ENCODE measurements around the gene TRPV6.

Gene TRPV6

DNA sequence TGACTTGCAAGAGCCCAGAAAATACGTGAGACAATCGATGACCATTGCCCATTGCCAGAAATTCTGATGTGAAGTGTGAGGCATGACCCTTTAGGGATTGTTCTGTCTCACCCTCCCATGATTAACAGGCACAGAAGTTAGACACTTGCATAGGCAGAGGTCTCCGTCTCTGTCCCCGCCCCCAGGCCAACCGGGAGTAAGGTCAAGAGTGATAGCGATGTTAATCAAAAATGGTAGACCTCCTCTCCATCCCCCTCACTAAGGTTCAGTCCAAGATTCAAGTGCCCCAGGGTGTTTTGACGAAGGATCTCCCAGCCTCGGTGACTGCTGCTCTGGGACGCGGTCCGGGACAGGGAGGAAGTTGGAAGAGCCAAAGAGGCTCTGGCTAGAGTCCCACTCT is 22.7 kb upstream of the TRPV6 start:
- DNase-seq (ENCODE audit: low spot score): no peak

DNA sequence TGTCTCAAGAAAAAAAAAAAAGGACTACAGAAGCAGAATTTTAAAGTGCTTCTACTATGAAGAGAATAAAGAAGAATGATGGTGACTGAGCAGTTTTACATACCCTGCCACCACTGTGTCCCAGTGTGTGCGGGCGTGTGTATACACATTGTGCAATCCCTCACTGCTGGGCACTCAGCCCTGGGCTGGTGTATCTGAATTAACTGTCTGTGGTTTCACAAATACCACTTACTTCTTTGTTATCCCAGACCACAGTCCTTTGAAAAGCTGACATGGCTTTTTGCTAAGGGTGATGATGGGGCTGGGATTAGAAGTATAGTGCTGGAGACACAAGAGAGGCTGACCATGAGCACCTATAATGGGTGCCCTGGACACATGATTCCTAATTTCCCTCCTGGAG is 21.1 kb upstream of the TRPV6 start:
- DNase-seq (ENCODE audit: low spot score): no peak

GRCh38 chr7:142905759-142906158 is 20.2 kb upstream of the TRPV6 start:
- DNase-seq (ENCODE audit: low spot score): no peak

GRCh38 chr7:142904128-142904527 is 18.6 kb upstream of the TRPV6 start:
- DNase-seq (ENCODE audit: low spot score): no peak

DNA sequence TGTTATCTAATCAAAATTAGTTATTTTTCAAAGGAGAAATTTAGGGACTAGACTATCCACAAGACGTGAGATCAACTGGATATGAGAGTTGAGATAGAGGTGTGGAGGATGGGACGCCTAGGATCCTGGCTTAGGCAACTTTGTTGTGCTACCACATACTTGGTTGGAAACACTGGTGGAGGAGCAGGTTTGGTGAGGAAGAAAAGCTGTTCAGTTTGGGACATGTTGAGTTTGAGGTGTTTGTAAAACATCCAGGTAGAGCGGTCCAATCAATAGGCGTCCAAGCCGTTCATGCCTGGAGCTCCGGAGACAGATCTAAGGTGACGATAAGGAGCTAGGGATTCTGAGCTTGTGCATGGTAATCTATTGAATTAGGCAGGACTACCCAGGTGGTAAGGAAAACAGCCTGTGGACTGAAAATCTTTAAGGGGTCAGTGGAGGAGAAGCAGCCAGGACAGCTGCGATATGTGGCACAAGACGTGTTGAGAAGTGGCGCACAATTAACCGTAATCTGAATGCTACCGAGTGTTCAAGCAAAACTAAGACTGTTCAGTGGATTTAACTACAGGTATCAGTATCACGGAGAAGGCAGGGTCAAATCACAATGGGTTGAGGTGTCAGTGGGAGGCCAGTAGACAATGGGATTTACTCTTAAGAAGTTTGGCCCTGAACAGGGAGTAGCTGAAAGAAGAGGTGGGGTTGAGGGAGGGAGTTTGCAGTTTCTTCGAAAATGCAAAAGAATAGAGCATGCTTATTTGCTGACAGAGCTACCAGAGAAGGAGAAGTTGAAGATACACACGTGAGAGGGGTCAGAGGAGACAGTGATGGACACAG is 16.1 kb upstream of the TRPV6 start:
- DNase-seq (ENCODE audit: low spot score): no peak

DNA sequence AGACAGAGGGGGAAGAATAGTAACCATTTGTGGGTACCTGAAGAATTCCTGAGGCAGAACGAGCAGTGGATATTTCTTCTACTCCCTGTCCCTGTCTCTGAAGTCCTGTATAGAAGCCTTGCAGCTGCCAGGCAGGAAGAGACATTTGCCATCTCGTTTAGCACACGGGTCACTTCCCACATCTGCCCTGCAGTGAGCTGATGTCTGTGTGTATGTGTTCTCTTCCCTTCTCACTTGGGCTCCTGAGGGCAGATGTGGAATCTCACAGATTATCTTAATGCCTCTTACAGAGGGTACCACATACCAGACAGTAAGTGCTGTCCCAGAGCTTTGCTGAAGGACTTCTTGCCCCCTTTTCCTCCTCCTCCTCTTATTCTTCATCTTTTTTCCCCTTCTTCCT is 14.1 kb upstream of the TRPV6 start:
- DNase-seq (ENCODE audit: low spot score): no peak

DNA sequence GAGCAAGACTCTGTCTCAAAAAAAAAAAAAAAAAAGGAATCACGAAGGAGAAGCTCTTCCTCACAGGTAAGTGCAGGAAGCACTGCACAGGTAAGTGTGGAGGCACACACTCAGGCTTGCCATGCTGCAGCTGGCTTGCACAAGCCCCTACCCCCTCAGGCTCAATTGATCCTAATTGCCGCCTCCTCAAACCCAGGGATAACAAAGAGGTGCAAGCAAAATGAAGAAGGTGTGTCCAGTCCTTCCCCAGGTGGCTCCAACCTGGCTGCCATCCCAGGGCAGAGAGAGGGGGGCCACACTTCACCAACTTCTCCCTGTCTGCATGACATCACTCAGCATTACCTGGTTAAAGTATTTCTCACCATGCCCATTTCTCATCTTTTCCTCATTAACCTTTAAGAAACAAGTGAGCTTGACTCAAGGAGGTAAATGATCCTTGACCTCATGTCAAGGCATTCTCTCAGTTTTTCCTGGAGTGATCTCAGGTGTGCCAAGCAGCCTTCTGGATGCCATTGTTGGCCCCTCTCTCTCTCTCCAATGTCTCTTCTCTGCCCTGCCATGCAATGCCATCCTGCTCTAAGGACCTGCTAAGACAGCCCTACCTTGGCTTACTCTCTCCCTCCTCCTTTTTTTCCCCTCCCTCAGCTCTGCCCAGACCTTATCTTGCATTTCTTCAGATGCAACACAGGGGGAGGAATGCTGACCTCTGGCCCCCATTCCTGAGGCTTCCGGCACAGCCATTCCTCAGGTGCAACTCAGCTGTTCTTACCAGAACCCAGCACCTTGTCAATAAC is 13.0 kb upstream of the TRPV6 start:
- DNase-seq (ENCODE audit: low spot score): no peak

DNA sequence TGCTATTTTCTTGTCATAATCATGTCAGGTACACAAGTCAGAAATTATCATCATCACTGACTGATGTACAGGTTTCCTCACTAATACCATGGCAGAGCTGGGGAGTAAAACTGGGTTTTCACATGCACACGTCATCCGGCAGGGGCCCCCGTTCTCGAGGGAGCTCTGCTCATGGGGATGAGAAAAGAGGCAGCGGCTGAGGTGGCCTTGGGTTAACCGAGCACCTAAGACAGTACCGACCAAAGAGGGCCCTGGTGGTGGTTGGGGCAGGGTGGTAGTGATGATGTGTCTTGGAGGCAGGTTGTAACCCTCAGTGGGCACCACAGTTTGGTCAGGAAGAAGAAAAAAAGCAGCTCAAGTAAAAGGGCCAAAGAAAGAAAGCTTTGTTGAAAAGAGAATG is 12.1 kb upstream of the TRPV6 start:
- no peak for DNase-seq (ENCODE audit: low spot score)

DNA sequence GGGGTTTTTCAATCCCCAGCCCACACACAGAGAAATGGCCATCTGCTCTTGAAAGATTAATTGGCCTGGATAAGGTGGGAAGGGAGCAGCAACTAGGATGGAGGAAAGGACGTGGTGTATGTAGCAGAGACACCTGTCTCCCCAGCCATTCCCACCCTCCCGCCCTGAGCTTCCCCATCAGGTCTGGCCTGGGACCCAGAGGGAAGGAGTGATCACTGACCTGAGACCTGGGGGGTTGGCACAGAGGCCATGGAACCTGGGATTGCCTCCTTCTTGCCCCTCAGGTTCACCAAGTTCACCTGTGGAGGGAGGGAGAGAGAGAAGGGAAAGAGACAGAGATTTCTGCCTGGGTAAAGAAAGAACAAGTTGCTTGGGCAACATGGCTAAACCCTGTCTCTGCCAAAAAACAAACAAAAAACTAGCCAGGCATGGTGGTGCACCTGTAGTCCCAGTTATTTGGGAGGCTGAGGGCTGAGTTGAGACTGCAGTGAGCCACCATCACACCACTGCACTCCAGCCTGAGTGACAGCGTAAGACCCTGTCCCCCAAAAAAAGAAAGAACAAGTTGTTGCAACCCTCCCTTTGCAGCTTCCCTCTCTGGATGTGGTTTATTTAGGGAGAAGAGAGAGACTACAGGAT is 11.3 kb upstream of the TRPV6 start:
- DNase-seq (ENCODE audit: low spot score): no peak

DNA sequence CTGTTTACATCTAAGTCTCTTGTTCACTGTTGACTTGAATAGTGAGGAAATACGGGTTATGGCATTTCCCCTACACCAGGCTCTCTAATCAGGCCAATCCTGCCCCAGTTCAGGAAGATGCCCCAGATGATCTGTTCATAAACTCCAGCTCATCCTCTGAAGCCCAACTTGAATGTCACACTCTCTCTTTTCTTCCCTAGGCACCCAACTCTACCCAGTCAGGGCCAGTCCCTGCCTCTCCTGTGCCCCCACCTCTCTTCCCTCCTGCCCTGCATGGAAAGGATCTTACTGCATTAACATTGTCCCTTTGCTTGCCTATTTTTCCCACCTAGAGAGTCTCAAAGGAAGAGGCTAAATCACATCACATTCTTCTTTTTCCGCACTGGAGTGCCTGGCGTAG is 10.6 kb upstream of the TRPV6 start:
- no peak for DNase-seq (ENCODE audit: low spot score)

GRCh38 chr7:142894985-142895593 is 9.5 kb upstream of the TRPV6 start:
- no peak for DNase-seq (ENCODE audit: low spot score)

DNA sequence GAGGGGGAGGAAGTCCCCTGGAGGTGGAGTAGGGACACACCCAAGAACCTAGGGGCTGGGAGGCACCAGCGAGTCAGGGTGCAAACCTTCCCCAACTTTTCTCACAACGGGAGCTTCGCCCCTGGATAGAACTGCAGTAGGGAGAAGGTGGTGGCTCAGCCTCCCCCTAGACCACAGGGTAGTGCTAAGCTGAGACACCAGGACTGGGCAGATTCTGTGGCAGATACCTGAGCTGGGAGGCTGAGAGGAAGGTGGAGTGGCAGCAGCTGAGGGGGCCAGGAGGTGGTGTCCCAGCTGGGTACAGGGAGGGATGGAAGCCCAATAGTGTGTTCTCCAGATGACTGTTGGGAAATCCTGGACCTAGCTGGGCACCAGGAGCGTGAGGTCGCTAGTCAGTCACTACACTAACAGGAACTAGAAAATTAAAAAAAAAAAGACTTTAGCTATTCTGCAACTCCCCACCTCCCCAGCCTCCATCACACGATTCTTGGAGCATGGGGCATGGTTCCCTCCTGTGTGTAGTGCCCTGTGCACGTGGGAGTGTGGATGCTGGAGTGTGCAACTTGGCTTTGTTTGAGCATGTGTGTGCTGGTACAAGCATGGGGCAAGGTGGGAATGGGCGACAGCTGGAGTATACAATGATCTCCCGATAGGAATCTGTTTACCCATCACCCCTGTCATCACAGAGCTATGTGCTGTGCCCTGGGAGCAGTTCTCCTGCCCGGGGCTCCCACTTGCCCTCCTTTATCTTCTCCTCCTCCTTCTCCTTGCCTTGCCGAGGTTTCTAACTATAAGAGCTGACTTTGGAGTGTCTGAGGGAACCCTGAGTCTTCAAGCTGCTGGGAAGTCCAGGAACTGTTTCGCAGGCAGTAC is 8.8 kb upstream of the TRPV6 start:
- DNase-seq (ENCODE audit: low spot score): no peak

- DNase-seq (ENCODE audit: low spot score): no peak
Measured at GRCh38 chr7:142892951-142893350, 7.4 kb upstream of the TRPV6 start.

DNA sequence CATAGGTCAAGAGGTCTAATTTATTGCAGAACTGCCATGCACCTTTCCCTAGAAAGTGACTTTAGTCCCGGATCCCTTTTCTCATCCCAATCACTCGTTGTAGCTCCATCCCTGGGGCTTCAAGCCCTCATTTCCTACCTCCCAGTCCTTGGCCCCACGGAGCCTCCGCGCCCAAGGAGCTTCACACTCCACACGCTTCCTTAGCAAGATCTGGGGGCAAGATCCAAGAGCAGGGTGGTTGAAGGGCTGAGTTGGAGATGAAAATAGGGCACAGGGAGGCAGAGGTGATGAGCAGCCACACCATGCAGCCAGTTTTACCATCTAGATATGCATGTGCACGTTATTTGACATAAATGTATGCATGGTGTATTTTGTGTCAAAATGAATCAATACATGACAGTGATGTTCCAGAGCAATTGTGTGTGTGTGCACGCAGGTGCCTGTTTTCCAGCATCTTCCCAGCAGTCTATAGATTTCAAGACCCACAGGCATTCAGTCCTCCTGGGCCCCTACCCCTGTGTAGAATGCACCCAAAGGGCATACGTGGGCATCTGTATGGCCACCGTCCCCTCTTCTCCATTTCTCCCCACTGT is 6.0 kb upstream of the TRPV6 start:
- no peak for DNase-seq (ENCODE audit: low spot score)

GRCh38 chr7:142890874-142891485 is 5.4 kb upstream of the TRPV6 start:
- DNase-seq (ENCODE audit: low spot score): no peak

DNA sequence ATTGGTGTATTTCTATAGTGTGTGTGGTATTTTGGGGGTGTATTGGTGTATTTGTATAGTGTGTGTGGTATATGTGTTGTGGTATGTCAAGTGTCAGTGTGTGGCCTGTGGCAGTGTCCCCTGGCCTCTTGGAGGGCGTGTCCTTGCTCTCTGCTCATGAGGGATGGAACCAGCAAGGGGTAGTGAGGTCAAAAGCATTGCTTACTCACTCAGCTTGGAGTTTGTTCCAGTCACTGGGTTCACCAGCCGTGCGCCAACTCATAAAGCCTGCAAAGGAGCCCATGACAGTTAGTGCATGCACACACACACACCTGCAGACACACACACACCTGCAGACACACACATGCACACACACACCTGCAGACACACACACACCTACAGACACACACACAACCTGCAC is 4.3 kb upstream of the TRPV6 start:
- no peak for DNase-seq (ENCODE audit: low spot score)

GRCh38 chr7:142887282-142888015 is 1.9 kb upstream of the TRPV6 start:
- DNase-seq (ENCODE audit: low spot score): no peak

DNA sequence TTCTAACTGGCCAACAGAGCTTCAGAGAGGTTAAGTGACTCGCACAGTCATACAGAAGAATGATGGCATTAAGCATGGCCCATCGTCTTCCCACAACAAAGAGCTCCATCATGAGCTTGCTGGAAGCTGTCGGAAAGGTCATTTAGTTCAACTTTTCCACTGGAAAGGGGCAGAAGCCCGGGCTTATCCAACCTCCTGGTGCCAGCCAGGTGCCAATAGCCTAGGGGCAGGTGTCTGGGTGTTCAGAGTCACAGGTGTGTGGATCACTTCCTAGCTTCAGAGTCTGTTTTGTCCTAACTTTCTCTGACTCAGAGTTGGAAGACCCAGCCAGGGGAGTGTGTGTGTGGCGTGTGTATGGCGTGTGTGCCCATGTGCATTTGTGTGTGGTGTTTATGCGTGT is 1.3 kb upstream of the TRPV6 start:
- DNase-seq (ENCODE audit: low spot score): no peak

- no peak for DNase-seq (ENCODE audit: low spot score)
Measured at GRCh38 chr7:142884286-142884640, 1.3 kb downstream of the TRPV6 start.
